Osteoblast (primary cell): ENCODE results near the gene RPL38. TPM values are rescaled to one million over a fixed set of nuclear protein-coding genes. Genes with fewer than 3 reads are reported as not detected.

Source experiments
- DNase-seq: peaks from one replicate; pipeline ENCODE4 v3.0.0; 2011; ENCODE audit warnings: low spot score, mixed read lengths; ENCODE audit not compliant: insufficient read length; ENCODE audit errors: missing footprints
- H2AFZ ChIP-seq: 2 replicates; pipeline ENCODE4 v1.6.0; 2011; ENCODE audit warnings: mild to moderate bottlenecking, low read length
- H3K27ac ChIP-seq: 2 replicates; pipeline ENCODE4 v1.5.1; 2011; ENCODE audit warnings: mild to moderate bottlenecking, low read depth, low read length, moderate library complexity
- H3K27me3 ChIP-seq: 2 replicates; pipeline ENCODE4 v1.6.0; 2012; ENCODE audit warnings: mild to moderate bottlenecking, control low read depth, inconsistent platforms, low read length, moderate library complexity; ENCODE audit not compliant: insufficient read depth
- H3K36me3 ChIP-seq: 2 replicates; pipeline ENCODE4 v1.5.1; 2011; ENCODE audit warnings: mild to moderate bottlenecking, low read length, control low read depth, moderate library complexity; ENCODE audit not compliant: insufficient read depth
- H3K4me1 ChIP-seq: 2 replicates; pipeline ENCODE4 v1.5.1; 2011; ENCODE audit warnings: mild to moderate bottlenecking, low read length, control low read depth, moderate library complexity; ENCODE audit not compliant: insufficient read depth
- H3K4me2 ChIP-seq: 2 replicates; pipeline ENCODE4 v1.6.0; 2011; ENCODE audit warnings: mild to moderate bottlenecking, low read length; ENCODE audit not compliant: insufficient read depth
- H3K4me3 ChIP-seq: fragments of 200-600 bp; sonication (generic); 3 replicates; pipeline ENCODE4 v1.5.1; 2012; ENCODE audit warnings: mild to moderate bottlenecking, low read length, inconsistent platforms; ENCODE audit not compliant: insufficient read depth
- H3K79me2 ChIP-seq: 2 replicates; pipeline ENCODE4 v1.6.0; 2012; ENCODE audit warnings: mild to moderate bottlenecking, low read length, control low read depth, inconsistent platforms; ENCODE audit not compliant: insufficient read depth
- H3K9me3 ChIP-seq: 2 replicates; pipeline ENCODE4 v1.5.1; 2011; ENCODE audit warnings: low read depth, low read length, control low read depth
- H4K20me1 ChIP-seq: 2 replicates; pipeline ENCODE4 v1.6.0; 2012; ENCODE audit warnings: mild to moderate bottlenecking, low read length, control low read depth; ENCODE audit not compliant: insufficient read depth
- CTCF ChIP-seq: IDR thresholded peaks from 2 replicates; pipeline ENCODE4 v1.5.1; 2011; ENCODE audit warnings: mild to moderate bottlenecking, low read depth, low read length, moderate library complexity; ENCODE audit errors: extremely low read depth
- total RNA-seq: library from RNA; depleted of rRNA; stranded (reverse); fragments of >200 nt; gene quantifications from 2 replicates; pipeline ENCODE4 v1.2.3, GENCODE V29; 2012

Gene RPL38
- 470 and 728 TPM in 2 replicates for total RNA-seq

- Histone ChIP-seq H3K27ac (peak within 1 kb of the TSS; percentile 91), H4K20me1 (peaks cover 44% of the 10 kb centered on the region), H3K36me3 (peaks cover 35% of the 10 kb centered on the region), H3K9me3 (no peaks in the 10 kb centered on the region), H3K4me2 (peak within 1 kb of the TSS; percentile 94), H3K79me2 (peaks cover 49% of the 10 kb centered on the region), H3K4me1 (peaks cover 33% of the 10 kb centered on the region), H2AFZ (peak within 1 kb of the TSS; percentile 84), H3K27me3 (peaks cover 17% of the 10 kb centered on the region), H3K4me3 (peak within 1 kb of the TSS; percentile 97)
- TF ChIP-seq CTCF, result peak; percentile 95
- DNase-seq, result peak; percentile 99
These were observed at the start of gene RPL38 for GRCh38 chr17:74203439-74204240. RPL38 (plus strand) TSS chr17:74203678; CDS start chr17:74203956, 278 bp downstream.

GRCh38 chr17:74153821-74154430 lies 49.6 kb upstream of the RPL38 start:
- Histone ChIP-seq H3K27me3 (no peaks in the 10 kb centered on the region), H3K4me2 (no peak overlapping the region), H4K20me1 (no peaks in the 10 kb centered on the region), H3K27ac (no peak overlapping the region), H3K4me3 (no peak overlapping the region), H3K79me2 (no peaks in the 10 kb centered on the region), H3K9me3 (no peaks in the 10 kb centered on the region), H3K4me1 (no peaks in the 10 kb centered on the region), H3K36me3 (no peaks in the 10 kb centered on the region), H2AFZ (no peak overlapping the region)
- TF ChIP-seq CTCF, result no peak
- DNase-seq, result no peak

GRCh38 chr17:74156878-74157277 lies 46.6 kb upstream of the RPL38 start:
- no peak overlapping the region for H3K4me3 ChIP-seq
- H3K36me3 ChIP-seq, result no peaks in the 10 kb centered on the region
- no peak for DNase-seq
- H3K79me2 ChIP-seq, result no peaks in the 10 kb centered on the region
- H2AFZ ChIP-seq, result no peak overlapping the region
- H3K27me3 ChIP-seq, result no peaks in the 10 kb centered on the region
- H3K4me2 ChIP-seq, result no peak overlapping the region
- no peaks in the 10 kb centered on the region for H4K20me1 ChIP-seq
- H3K27ac ChIP-seq, result no peak overlapping the region
- no peaks in the 10 kb centered on the region for H3K9me3 ChIP-seq
- H3K4me1 ChIP-seq, result no peaks in the 10 kb centered on the region
- no peak for TF ChIP-seq CTCF

GRCh38 chr17:74157366-74157765 lies 46.1 kb upstream of the RPL38 start:
- no peak overlapping the region for H3K4me3 ChIP-seq
- DNase-seq, result no peak
- no peak overlapping the region for H3K27ac ChIP-seq
- no peak for TF ChIP-seq CTCF
- no peak overlapping the region for H2AFZ ChIP-seq
- no peaks in the 10 kb centered on the region for H3K9me3 ChIP-seq
- no peaks in the 10 kb centered on the region for H4K20me1 ChIP-seq
- no peaks in the 10 kb centered on the region for H3K4me1 ChIP-seq
- no peaks in the 10 kb centered on the region for H3K79me2 ChIP-seq
- no peak overlapping the region for H3K4me2 ChIP-seq
- no peaks in the 10 kb centered on the region for H3K27me3 ChIP-seq
- no peaks in the 10 kb centered on the region for H3K36me3 ChIP-seq
